WERI-Rb-1 (cell line): ENCODE data around the gene DCDC2.

ENCODE experiments used
- DNase-seq: peaks from one replicate; pipeline ENCODE4 v3.0.0-alpha.2; 2020
- H3K27ac ChIP-seq: fragments of 250-450 bp; sonication (Bioruptor Pico); 2 replicates; pipeline ENCODE4 v1.5.1; 2020; ENCODE audit warnings: mild to moderate bottlenecking, moderate library complexity
- H3K27me3 ChIP-seq: fragments of 250-450 bp; sonication (Bioruptor Pico); 2 replicates; pipeline ENCODE4 v1.5.1; 2021; ENCODE audit warnings: mild to moderate bottlenecking, low read depth, moderate library complexity; ENCODE audit not compliant: insufficient read depth, severe bottlenecking
- H3K36me3 ChIP-seq: fragments of 250-450 bp; sonication (Bioruptor Pico); 2 replicates; pipeline ENCODE4 v1.5.1; 2020; ENCODE audit warnings: mild to moderate bottlenecking, moderate library complexity
- H3K4me3 ChIP-seq: 2 replicates; pipeline ENCODE4 v1.5.1; 2011; ENCODE audit warnings: low read depth, mild to moderate bottlenecking, control low read depth, low read length
- H3K9me3 ChIP-seq: fragments of 250-450 bp; sonication (Bioruptor Pico); 2 replicates; pipeline ENCODE4 v1.5.1; 2021; ENCODE audit warnings: mild to moderate bottlenecking, moderate library complexity; ENCODE audit not compliant: severe bottlenecking
- TF ChIP-seq, protein P1 (sequence below): IDR thresholded peaks from 2 replicates; pipeline ENCODE4 v1.5.1; 2011; ENCODE audit warnings: low read depth, mild to moderate bottlenecking, control low read depth, inconsistent platforms, low read length

The DCDC2 gene

GRCh38 chr6:24154121-24154520, 203.7 kb downstream of the DCDC2 start:
- H3K27me3 ChIP-seq, result no peaks in the 10 kb centered on the region
- H3K4me3 ChIP-seq, result no peak overlapping the region
- H3K36me3 ChIP-seq, result no peaks in the 10 kb centered on the region
- H3K9me3 ChIP-seq, result no peaks in the 10 kb centered on the region
- TF ChIP-seq, protein P1, sequence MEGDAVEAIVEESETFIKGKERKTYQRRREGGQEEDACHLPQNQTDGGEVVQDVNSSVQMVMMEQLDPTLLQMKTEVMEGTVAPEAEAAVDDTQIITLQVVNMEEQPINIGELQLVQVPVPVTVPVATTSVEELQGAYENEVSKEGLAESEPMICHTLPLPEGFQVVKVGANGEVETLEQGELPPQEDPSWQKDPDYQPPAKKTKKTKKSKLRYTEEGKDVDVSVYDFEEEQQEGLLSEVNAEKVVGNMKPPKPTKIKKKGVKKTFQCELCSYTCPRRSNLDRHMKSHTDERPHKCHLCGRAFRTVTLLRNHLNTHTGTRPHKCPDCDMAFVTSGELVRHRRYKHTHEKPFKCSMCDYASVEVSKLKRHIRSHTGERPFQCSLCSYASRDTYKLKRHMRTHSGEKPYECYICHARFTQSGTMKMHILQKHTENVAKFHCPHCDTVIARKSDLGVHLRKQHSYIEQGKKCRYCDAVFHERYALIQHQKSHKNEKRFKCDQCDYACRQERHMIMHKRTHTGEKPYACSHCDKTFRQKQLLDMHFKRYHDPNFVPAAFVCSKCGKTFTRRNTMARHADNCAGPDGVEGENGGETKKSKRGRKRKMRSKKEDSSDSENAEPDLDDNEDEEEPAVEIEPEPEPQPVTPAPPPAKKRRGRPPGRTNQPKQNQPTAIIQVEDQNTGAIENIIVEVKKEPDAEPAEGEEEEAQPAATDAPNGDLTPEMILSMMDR, result no peak
- no peak for DNase-seq
- no peak overlapping the region for H3K27ac ChIP-seq

DNA sequence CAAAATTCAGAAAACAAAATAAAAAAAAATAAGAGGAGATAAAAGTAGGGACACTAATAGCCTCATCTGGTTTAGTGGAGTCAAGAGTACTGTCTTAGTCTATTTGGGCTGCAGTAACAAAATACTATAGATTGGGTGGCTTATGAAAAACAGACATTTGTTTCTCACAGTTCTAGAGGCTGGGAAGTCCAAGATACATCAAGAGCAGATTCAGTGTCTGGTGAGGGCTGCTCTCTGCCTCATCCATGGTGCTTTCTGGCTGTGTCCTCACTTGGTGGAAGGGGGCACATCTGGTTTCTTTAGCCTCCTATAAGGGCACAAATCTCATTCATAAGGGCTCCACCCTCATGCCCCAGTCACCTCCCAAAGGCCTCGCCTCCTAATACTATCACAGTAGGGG, 205.8 kb downstream of the DCDC2 start:
- DNase-seq, result no peak
- TF ChIP-seq, protein P1, result no peak
- H3K9me3 ChIP-seq, result no peaks in the 10 kb centered on the region
- H3K27ac ChIP-seq, result no peak overlapping the region
- H3K4me3 ChIP-seq, result no peak overlapping the region
- no peaks in the 10 kb centered on the region for H3K27me3 ChIP-seq
- H3K36me3 ChIP-seq, result no peaks in the 10 kb centered on the region

DNA sequence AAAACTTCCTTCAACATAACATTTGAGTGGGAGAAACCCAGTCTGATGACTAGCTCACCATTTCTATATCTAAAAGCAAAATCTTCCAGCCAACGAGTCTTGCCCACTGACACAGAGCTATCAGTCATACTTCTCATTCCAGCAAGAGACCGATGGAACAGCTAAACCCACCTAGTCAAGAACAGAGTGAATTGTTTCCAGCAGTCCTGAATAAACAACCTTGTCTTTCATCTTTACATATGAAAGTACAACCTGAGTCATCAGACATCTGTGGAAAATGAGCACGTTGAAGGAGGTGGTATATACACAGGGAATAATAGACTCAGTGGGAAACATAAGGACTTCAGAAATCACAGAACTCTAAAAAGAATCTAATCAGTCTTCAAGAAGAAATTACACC, 208.0 kb downstream of the DCDC2 start:
- no peaks in the 10 kb centered on the region for H3K36me3 ChIP-seq
- TF ChIP-seq, protein P1, result no peak
- no peak overlapping the region for H3K4me3 ChIP-seq
- H3K27me3 ChIP-seq, result no peaks in the 10 kb centered on the region
- H3K27ac ChIP-seq, result no peak overlapping the region
- H3K9me3 ChIP-seq, result no peaks in the 10 kb centered on the region
- DNase-seq, result no peak

GRCh38 chr6:24149296-24149695, 208.6 kb downstream of the DCDC2 start:
- Histone ChIP-seq H3K36me3 (no peaks in the 10 kb centered on the region), H3K27me3 (no peaks in the 10 kb centered on the region), H3K9me3 (no peaks in the 10 kb centered on the region), H3K4me3 (no peak overlapping the region), H3K27ac (no peak overlapping the region)
- TF ChIP-seq, protein P1, result no peak
- DNase-seq, result no peak

DNA sequence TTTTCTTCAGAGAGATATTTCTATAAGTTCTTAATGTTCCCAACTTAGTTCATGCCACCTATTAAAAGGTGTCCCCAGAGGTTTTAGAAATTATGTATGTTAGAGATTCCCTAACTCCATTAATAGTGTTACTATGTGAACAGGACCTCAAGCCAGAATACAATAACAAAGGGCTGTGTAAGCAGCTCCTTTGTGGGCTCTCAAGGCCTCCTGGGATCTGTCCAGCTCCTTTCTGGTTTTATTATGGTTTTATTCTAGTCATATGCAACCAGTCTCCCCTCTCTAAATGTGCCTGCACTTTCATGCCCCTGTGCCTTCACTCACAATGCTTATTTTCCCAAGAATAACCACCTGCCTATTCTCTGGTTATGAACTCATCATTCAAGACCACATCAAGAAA, 209.2 kb downstream of the DCDC2 start:
- Histone ChIP-seq H3K27ac (no peak overlapping the region), H3K27me3 (no peaks in the 10 kb centered on the region), H3K36me3 (no peaks in the 10 kb centered on the region), H3K4me3 (no peak overlapping the region), H3K9me3 (no peaks in the 10 kb centered on the region)
- TF ChIP-seq, protein P1, result no peak
- no peak for DNase-seq

DNA sequence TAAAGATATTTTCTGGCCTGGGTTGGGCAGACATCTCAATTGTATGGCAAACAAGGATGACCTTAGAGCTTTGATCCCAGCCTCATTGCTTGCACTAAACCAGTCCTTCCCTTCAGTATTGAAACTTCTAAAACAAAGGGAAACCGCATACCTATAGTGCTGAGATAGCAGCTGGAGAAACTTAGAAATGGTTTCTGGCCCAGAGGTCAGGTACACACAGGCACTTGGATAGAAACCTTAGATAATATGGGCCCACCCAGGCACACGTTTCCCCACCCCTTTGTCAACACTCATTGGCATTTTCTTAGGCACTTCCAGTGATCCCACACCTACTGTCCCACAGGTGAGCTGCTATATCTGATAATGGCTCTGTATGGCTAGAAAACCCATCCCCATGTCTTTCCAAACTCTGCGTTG, 209.7 kb downstream of the DCDC2 start:
- no peak for DNase-seq
- H3K36me3 ChIP-seq, result no peaks in the 10 kb centered on the region
- H3K4me3 ChIP-seq, result no peak overlapping the region
- no peaks in the 10 kb centered on the region for H3K9me3 ChIP-seq
- no peaks in the 10 kb centered on the region for H3K27me3 ChIP-seq
- TF ChIP-seq, protein P1, result no peak
- H3K27ac ChIP-seq, result no peak overlapping the region
